MM.1S (cell line): ENCODE measurements around the gene PTH1R.

Experiments used
- DNase-seq: peaks from one replicate; pipeline ENCODE4 v3.0.0-alpha.2; 2015
- H2AFZ ChIP-seq: fragments of 300-600 bp; sonication (generic); 2 replicates; pipeline ENCODE4 v1.6.0; 2016; ENCODE audit warnings: antibody characterized with exemption, low read length
- H3F3A ChIP-seq: fragments of 300-600 bp; sonication (generic); 2 replicates; pipeline ENCODE4 v1.6.1; 2016; ENCODE audit warnings: mild to moderate bottlenecking, antibody characterized with exemption, low read length, moderate library complexity, mixed read lengths; ENCODE audit not compliant: insufficient read depth
- H3K27ac ChIP-seq: fragments of 300-600 bp; sonication (generic); 2 replicates; pipeline ENCODE4 v1.5.1; 2016; ENCODE audit warnings: mild to moderate bottlenecking, low read length
- H3K27me3 ChIP-seq: fragments of 300-600 bp; sonication (generic); replicated peaks from 2 replicates; pipeline ENCODE4 v1.6.0; 2016; ENCODE audit warnings: low read length; ENCODE audit not compliant: insufficient read depth
- H3K36me3 ChIP-seq: fragments of 300-600 bp; sonication (generic); replicated peaks from 2 replicates; pipeline ENCODE4 v1.6.1; 2016; ENCODE audit warnings: mild to moderate bottlenecking, low read length, mixed read lengths; ENCODE audit not compliant: insufficient read depth
- H3K4me1 ChIP-seq: fragments of 300-600 bp; sonication (generic); 2 replicates; pipeline ENCODE4 v1.6.1; 2016; ENCODE audit warnings: low read length, mixed read lengths
- H3K4me2 ChIP-seq: fragments of 300-600 bp; sonication (generic); 2 replicates; pipeline ENCODE4 v1.6.0; 2016; ENCODE audit warnings: low read depth, low read length
- H3K4me3 ChIP-seq: fragments of 300-600 bp; sonication (generic); 2 replicates; pipeline ENCODE4 v1.5.1; 2016; ENCODE audit warnings: low read length, mixed read lengths
- H3K79me2 ChIP-seq: fragments of 300-600 bp; sonication (generic); 2 replicates; pipeline ENCODE4 v1.6.1; 2016; ENCODE audit warnings: mixed run types, low read length, mixed read lengths
- H3K9ac ChIP-seq: fragments of 300-600 bp; sonication (generic); 2 replicates; pipeline ENCODE4 v1.6.1; 2016; ENCODE audit warnings: low read length, mixed read lengths
- H3K9me2 ChIP-seq: fragments of 300-600 bp; sonication (generic); replicated peaks from 2 replicates; pipeline ENCODE4 v1.6.1; 2016; ENCODE audit warnings: mild to moderate bottlenecking, low read length, mixed read lengths; ENCODE audit not compliant: insufficient read depth
- H3K9me3 ChIP-seq: fragments of 300-600 bp; sonication (generic); replicated peaks from 2 replicates; pipeline ENCODE4 v1.6.1; 2016; ENCODE audit warnings: mild to moderate bottlenecking, low read length, mixed read lengths; ENCODE audit not compliant: insufficient read depth
- H4K20me1 ChIP-seq: fragments of 300-600 bp; sonication (generic); 2 replicates; pipeline ENCODE4 v1.6.1; 2016; ENCODE audit warnings: mild to moderate bottlenecking, low read length, moderate library complexity, mixed read lengths; ENCODE audit not compliant: insufficient read depth
- EZH2 ChIP-seq: fragments of 300-600 bp; sonication (generic); optimal IDR thresholded peaks from 2 replicates; pipeline ENCODE3; 2017; ENCODE audit warnings: low read depth, mild to moderate bottlenecking, antibody characterized with exemption, low read length, mixed read lengths
- EZH2phosphoT487 ChIP-seq: fragments of 300-600 bp; sonication (generic); IDR thresholded peaks from 2 replicates; pipeline ENCODE4 v1.6.1; 2018; ENCODE audit warnings: antibody characterized with exemption, low read length
- TF ChIP-seq, protein P1 (sequence below): fragments of 300-600 bp; sonication (generic); IDR thresholded peaks from 2 replicates; pipeline ENCODE4 v1.5.1; 2016; ENCODE audit warnings: antibody characterized with exemption, low read length, mixed read lengths

PTH1R gene

GRCh38 chr3:46853441-46854415 is 23.8 kb upstream of the PTH1R start:
- H3F3A ChIP-seq = no peaks in the 10 kb centered on the region
- H3K4me2 ChIP-seq = no peak overlapping the region
- no peak for DNase-seq
- H2AFZ ChIP-seq = no peak overlapping the region
- no peaks in the 10 kb centered on the region for H4K20me1 ChIP-seq
- H3K9ac ChIP-seq = no peak overlapping the region
- no peaks in the 10 kb centered on the region for H3K36me3 ChIP-seq
- H3K27ac ChIP-seq = no peak overlapping the region
- no peaks in the 10 kb centered on the region for H3K4me1 ChIP-seq
- no peaks in the 10 kb centered on the region for H3K9me3 ChIP-seq
- no peaks in the 10 kb centered on the region for H3K79me2 ChIP-seq
- H3K4me3 ChIP-seq = no peak overlapping the region
- no peaks in the 10 kb centered on the region for H3K9me2 ChIP-seq
- H3K27me3 ChIP-seq = no peaks in the 10 kb centered on the region; the same call in none of the 2 replicates
- TF ChIP-seq, protein P1, sequence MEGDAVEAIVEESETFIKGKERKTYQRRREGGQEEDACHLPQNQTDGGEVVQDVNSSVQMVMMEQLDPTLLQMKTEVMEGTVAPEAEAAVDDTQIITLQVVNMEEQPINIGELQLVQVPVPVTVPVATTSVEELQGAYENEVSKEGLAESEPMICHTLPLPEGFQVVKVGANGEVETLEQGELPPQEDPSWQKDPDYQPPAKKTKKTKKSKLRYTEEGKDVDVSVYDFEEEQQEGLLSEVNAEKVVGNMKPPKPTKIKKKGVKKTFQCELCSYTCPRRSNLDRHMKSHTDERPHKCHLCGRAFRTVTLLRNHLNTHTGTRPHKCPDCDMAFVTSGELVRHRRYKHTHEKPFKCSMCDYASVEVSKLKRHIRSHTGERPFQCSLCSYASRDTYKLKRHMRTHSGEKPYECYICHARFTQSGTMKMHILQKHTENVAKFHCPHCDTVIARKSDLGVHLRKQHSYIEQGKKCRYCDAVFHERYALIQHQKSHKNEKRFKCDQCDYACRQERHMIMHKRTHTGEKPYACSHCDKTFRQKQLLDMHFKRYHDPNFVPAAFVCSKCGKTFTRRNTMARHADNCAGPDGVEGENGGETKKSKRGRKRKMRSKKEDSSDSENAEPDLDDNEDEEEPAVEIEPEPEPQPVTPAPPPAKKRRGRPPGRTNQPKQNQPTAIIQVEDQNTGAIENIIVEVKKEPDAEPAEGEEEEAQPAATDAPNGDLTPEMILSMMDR = no peak
- no peak for TF ChIP-seq EZH2phosphoT487
- TF ChIP-seq EZH2 = no peak

DNA sequence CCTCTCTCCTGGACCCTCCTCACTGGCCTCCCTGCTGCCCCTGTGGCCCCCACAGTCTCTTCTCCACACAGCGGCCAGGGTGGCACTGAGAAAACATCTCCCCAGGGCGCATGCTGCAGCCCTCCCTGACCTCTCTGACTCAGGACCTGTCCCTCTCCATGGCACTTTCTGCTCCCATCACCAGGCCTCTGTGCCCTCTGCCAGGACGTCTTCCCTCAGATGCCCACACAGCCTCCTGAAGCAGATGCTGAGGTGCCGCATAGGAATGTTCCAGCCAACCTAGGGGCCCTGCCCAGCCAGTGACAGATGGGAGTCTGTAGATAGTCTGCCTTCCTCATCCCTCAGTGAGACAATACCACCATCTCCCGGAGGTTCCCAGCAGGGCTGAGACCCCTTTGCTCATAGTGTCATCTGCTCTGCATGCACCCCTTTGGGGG is 22.9 kb upstream of the PTH1R start:
- H3K27me3 ChIP-seq = no peaks in the 10 kb centered on the region; the same call in none of the 2 replicates
- no peaks in the 10 kb centered on the region for H3K9me3 ChIP-seq
- H3K79me2 ChIP-seq = no peaks in the 10 kb centered on the region
- H3K27ac ChIP-seq = no peak overlapping the region
- H3K36me3 ChIP-seq = no peaks in the 10 kb centered on the region
- no peak for DNase-seq
- H3K9ac ChIP-seq = no peak overlapping the region
- H3K4me1 ChIP-seq = no peaks in the 10 kb centered on the region
- H2AFZ ChIP-seq = no peak overlapping the region
- H3F3A ChIP-seq = no peaks in the 10 kb centered on the region
- H3K4me2 ChIP-seq = no peak overlapping the region
- H3K4me3 ChIP-seq = no peak overlapping the region
- H3K9me2 ChIP-seq = no peaks in the 10 kb centered on the region
- no peaks in the 10 kb centered on the region for H4K20me1 ChIP-seq
- TF ChIP-seq EZH2 (no peak), EZH2phosphoT487 (no peak)
- TF ChIP-seq, protein P1 = no peak

GRCh38 chr3:46856576-46857471 is 20.7 kb upstream of the PTH1R start:
- H3K4me3 ChIP-seq = no peak overlapping the region
- no peaks in the 10 kb centered on the region for H3K36me3 ChIP-seq
- no peaks in the 10 kb centered on the region for H3K4me1 ChIP-seq
- TF ChIP-seq EZH2phosphoT487 = no peak
- no peak for TF ChIP-seq EZH2
- TF ChIP-seq, protein P1 = no peak
- H3K27ac ChIP-seq = no peak overlapping the region
- H3K9ac ChIP-seq = no peak overlapping the region
- H3K27me3 ChIP-seq = no peaks in the 10 kb centered on the region; the same call in none of the 2 replicates
- no peaks in the 10 kb centered on the region for H3K79me2 ChIP-seq
- no peak for DNase-seq
- no peak overlapping the region for H3K4me2 ChIP-seq
- no peaks in the 10 kb centered on the region for H3K9me3 ChIP-seq
- no peaks in the 10 kb centered on the region for H3F3A ChIP-seq
- H3K9me2 ChIP-seq = no peaks in the 10 kb centered on the region
- no peak overlapping the region for H2AFZ ChIP-seq
- no peaks in the 10 kb centered on the region for H4K20me1 ChIP-seq
